LNCaP clone FGC (cell line): ENCODE measurements around the gene CACNA2D1.

ENCODE experiments used
- DNase-seq: peaks from one replicate; pipeline ENCODE4 v3.0.0-alpha.2; 2011; ENCODE audit warnings: low read depth
- H3K4me3 ChIP-seq: 2 replicates; pipeline ENCODE4 v1.5.1; 2011; ENCODE audit warnings: mild to moderate bottlenecking, low read depth, low read length, control low read depth
- TF ChIP-seq, protein P1 (sequence below): IDR thresholded peaks from 2 replicates; pipeline ENCODE4 v1.5.1; 2012; ENCODE audit warnings: mild to moderate bottlenecking; ENCODE audit not compliant: control insufficient read depth, insufficient read depth; ENCODE audit errors: extremely low read depth

The CACNA2D1 gene

DNA sequence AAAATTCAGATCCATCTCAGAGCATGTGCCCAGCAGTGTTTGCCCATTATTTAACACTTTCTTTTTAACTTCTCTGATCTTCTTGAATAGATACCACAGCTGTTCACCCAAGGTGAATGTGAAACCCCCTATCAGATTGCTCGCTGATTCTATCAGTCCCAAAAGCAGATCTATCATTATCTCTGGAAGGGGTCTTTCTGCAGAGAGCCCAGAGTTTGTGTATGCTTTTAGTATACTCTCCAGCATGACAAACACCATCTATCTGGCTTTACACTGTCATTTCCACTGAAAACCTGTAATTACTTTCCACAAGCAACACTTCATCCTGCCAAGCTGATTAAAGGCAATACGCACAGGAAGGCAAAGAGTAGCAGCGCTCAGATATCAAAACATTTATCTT, 168.2 kb downstream of the CACNA2D1 start:
- DNase-seq, result no peak
- H3K4me3 ChIP-seq, result no peak overlapping the region
- TF ChIP-seq, protein P1, sequence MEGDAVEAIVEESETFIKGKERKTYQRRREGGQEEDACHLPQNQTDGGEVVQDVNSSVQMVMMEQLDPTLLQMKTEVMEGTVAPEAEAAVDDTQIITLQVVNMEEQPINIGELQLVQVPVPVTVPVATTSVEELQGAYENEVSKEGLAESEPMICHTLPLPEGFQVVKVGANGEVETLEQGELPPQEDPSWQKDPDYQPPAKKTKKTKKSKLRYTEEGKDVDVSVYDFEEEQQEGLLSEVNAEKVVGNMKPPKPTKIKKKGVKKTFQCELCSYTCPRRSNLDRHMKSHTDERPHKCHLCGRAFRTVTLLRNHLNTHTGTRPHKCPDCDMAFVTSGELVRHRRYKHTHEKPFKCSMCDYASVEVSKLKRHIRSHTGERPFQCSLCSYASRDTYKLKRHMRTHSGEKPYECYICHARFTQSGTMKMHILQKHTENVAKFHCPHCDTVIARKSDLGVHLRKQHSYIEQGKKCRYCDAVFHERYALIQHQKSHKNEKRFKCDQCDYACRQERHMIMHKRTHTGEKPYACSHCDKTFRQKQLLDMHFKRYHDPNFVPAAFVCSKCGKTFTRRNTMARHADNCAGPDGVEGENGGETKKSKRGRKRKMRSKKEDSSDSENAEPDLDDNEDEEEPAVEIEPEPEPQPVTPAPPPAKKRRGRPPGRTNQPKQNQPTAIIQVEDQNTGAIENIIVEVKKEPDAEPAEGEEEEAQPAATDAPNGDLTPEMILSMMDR, result no peak

DNA sequence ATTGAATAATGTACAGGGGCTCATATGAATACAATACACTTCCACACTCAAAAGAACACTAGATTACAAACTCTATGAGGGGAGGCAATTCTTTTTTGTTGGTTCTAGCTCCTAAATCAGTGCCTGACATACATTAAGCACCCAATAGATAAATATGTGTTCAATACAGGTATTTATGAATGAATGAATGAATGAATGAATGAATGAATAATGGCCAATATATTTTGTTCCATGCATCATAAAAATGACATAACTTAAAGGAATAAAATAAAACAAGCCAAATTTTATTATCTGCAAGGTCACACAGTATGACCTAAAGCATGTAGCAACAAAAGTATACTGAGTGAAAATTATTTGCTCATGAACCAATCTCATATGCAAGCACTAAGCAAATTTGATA, 168.9 kb downstream of the CACNA2D1 start:
- no peak overlapping the region for H3K4me3 ChIP-seq
- TF ChIP-seq, protein P1, result no peak
- no peak for DNase-seq

DNA sequence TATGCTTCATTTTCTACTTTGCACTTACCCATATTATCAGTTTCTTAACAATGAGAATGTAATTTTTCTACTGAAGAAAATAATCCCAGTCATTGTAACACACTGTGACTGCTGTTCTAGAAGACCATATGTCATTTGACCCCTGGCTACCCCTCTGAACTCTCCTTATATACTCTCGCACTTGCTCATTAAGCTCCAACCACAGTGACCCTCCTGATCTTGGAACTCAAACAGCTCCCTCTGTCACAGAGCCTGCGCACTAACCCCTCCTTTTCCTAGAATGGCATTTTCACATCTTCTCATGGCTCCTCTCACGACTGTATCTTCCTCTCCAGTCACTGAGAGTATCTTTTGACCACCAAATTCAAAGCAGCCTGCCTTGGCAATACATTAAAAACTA, 169.7 kb downstream of the CACNA2D1 start:
- TF ChIP-seq, protein P1, result no peak
- no peak for DNase-seq
- H3K4me3 ChIP-seq, result no peak overlapping the region

DNA sequence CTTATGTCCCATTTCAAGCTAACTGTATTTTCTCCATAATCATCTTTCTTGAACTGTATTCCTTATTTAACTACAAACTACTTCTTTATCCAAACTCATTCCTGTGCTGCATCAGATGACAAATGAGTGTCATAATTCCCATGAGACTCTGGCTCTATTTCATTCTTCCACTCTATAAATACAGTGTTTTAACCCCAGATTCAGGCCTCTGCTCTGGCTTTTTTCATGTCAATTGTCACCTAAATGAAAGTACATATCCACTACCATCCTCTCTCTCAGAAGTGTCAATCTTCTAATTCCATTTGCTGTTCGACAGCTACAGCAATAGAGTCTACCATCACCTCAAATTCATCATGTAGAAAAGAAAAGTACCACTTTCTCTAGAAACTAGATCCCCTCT, 172.7 kb downstream of the CACNA2D1 start:
- H3K4me3 ChIP-seq, result no peak overlapping the region
- TF ChIP-seq, protein P1, result no peak
- DNase-seq, result no peak

DNA sequence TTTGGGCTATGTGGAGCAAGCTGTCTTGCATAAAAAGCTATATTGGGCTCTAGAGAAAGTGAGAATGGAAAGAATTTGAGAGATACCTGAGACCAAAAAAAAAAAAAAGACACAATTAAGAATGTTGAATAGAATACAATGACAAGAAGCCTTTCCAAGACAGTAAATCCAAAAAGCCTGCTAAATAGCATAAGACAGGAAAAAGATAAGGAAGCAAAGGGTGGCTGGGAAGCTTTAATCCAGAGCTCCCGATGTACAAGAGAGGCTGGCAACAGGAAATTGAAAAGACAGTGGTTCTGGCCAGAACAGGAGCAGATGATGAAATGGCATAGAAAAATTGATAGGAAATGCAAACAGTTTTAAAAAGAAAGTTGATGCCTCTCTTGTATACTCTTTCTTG, 174.9 kb downstream of the CACNA2D1 start:
- DNase-seq, result no peak
- TF ChIP-seq, protein P1, result no peak
- H3K4me3 ChIP-seq, result no peak overlapping the region

DNA sequence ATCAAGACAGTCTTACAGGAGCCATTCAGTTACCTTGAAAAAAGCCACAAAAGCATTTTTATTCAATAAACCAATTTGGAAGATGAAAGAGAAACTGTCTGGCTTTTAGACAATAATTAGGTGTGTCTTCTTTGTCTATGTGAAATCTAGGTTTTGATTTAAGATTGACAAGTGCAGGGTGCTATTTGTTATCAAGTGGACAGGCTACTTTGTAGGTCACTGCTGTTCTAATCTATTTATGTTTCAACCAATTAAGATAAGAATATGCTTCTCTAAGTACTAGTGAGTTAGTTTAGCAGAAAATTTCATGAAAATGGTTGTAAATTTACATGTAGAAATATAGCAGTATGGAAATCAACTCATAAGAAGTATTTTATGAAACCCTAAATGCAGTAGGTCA, 177.5 kb downstream of the CACNA2D1 start:
- H3K4me3 ChIP-seq, result no peak overlapping the region
- DNase-seq, result no peak
- TF ChIP-seq, protein P1, result no peak

DNA sequence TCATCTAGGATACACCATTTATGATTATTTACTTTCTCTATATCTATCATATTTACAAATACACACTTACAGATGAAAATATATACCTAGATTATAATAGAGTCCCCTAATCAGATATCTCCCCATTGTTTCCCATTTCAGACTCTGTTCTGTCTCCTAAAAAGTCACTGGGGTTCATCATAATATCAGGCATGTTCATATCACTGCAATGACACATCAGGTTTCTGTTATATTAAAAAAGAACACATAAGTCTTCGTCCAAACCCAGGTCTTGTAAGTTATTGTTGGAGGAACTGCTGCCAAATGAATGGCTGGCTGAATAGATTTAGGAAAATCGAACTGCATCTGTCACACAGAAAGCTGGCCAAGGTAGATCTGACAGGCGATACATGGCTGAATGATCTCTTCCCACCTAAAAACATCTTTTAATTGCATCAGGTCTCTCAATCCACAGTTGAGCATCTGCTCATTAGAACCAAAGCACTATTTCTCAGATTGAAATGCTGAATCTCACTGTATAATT, 178.7 kb downstream of the CACNA2D1 start:
- no peak overlapping the region for H3K4me3 ChIP-seq
- TF ChIP-seq, protein P1, result no peak
- DNase-seq, result no peak
